ENCODE measurements around the gene LRRC3. TPM values are rescaled to one million over a fixed set of nuclear protein-coding genes. Genes with fewer than 3 reads are reported as not detected.
A peak's percentile ranks its signal among the peaks of the same experiment; 100 is the strongest.

The LRRC3 gene
- total RNA-seq, 2 experiments from 2014 or later: 3.0 to 3.5 TPM

- Mint-ChIP-seq H3K4me3 (no peak overlapping the region), H3K36me3 (peaks cover 31% of the 10 kb centered on the region), H3K9me3 (peaks cover 8% of the 10 kb centered on the region), H3K27ac (no peak overlapping the region), H3K4me1 (no peaks in the 10 kb centered on the region), H3K27me3 (no peaks in the 10 kb centered on the region)
- POLR2A ChIA-PET: no interaction called here
- no peak for ATAC-seq (ENCODE audit: low read depth)
- peak; percentile 10 for DNase-seq
Measured at GRCh38 chr21:44418876-44419230, 36.5 kb upstream of the LRRC3 start.

DNA sequence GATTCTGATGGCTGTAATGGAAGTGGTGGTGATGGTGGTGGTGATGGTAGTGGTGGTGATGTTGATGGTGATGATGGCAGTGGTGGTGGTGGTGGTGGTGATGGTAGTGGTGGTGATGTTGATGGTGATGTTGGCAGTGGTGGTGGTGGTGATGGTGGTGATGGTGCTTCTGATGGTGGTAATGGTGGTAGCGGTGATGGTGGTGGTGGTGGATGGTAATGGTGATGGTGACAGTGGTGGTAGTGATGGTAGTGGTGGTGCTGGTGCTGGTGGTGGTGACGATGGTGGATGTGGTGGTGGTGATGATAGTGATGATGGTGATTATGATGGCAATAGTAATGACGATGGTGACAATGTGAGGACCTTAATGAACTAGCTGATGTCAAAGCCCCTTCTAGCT, 35.6 kb upstream of the LRRC3 start:
- Mint-ChIP-seq H3K36me3 (peaks cover 26% of the 10 kb centered on the region), H3K4me1 (no peaks in the 10 kb centered on the region), H3K9me3 (peaks cover 8% of the 10 kb centered on the region), H3K4me3 (peak overlapping the region; percentile 6), H3K27ac (no peak overlapping the region), H3K27me3 (no peaks in the 10 kb centered on the region)
- POLR2A ChIA-PET: no interaction called here
- DNase-seq (no peak), ATAC-seq (ENCODE audit: low read depth) (no peak)

- peaks cover 8% of the 10 kb centered on the region for H3K9me3 Mint-ChIP-seq
- no peak overlapping the region for H3K4me3 Mint-ChIP-seq
- ATAC-seq (ENCODE audit: low read depth) (no peak), DNase-seq (peak; percentile 15)
- peaks cover 22% of the 10 kb centered on the region for H3K36me3 Mint-ChIP-seq
- H3K27me3 Mint-ChIP-seq: no peaks in the 10 kb centered on the region
- H3K4me1 Mint-ChIP-seq: no peaks in the 10 kb centered on the region
- POLR2A ChIA-PET: no interaction called here
- H3K27ac Mint-ChIP-seq: no peak overlapping the region
Measured at GRCh38 chr21:44420416-44421205, 34.7 kb upstream of the LRRC3 start.

DNA sequence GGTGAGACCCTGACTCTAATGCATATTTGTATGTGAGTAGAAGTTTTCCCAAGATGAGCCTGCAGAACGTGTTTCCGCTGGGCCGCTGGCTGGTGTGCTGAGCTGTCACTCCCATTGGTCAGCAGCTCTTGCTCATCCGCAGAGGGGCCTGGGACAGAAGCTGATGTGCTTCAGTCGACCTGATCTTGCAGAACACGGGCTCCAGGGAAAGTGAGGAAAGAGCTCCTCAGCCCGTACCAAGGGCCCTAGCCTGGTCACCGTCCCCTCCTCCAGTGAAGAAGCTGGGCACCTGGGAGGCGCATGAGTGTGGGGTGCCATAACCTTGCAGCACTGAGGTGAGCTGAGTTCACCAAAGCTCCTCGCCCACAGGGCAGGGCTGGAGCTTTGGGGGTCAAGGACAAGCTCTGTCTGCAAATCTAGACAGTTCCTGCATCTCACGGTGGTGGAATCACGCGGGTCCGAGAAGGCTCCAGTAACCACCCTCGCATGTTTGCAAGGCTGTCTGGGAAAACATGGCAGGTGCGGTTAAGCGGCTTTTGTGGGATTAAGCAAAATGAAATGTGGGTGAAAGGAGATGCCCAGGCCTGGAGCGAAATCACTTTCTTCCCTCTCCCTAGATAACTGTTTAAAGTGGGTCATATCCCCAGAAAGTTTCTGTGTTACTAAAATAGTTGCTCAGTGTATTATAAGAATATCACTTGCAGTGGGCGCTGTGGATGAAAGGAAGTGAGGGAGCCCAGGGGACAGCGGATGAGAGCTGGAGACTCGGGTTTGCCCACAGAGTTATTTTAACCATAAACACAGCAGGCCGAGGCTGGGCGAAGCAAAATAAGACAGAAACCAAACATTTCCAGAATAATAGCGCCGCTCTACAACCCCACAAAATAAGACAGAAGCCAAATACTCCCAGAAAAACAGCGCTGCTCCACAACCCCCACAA, 33.1 kb upstream of the LRRC3 start:
- DNase-seq (peak; percentile 22), ATAC-seq (ENCODE audit: low read depth) (no peak)
- POLR2A ChIA-PET: no interaction called here
- Mint-ChIP-seq H3K4me1 (no peaks in the 10 kb centered on the region), H3K4me3 (no peak overlapping the region), H3K36me3 (peaks cover 21% of the 10 kb centered on the region), H3K27ac (no peak overlapping the region), H3K9me3 (peaks cover 8% of the 10 kb centered on the region), H3K27me3 (no peaks in the 10 kb centered on the region)

GRCh38 chr21:44423312-44423821, 31.9 kb upstream of the LRRC3 start:
- Mint-ChIP-seq H3K27ac (no peak overlapping the region), H3K4me3 (no peak overlapping the region), H3K4me1 (no peaks in the 10 kb centered on the region), H3K9me3 (peaks cover 8% of the 10 kb centered on the region), H3K27me3 (no peaks in the 10 kb centered on the region), H3K36me3 (peaks cover 21% of the 10 kb centered on the region)
- ATAC-seq (ENCODE audit: low read depth): no peak
- peak; percentile 11 for DNase-seq
- POLR2A ChIA-PET: no interaction called here

DNA sequence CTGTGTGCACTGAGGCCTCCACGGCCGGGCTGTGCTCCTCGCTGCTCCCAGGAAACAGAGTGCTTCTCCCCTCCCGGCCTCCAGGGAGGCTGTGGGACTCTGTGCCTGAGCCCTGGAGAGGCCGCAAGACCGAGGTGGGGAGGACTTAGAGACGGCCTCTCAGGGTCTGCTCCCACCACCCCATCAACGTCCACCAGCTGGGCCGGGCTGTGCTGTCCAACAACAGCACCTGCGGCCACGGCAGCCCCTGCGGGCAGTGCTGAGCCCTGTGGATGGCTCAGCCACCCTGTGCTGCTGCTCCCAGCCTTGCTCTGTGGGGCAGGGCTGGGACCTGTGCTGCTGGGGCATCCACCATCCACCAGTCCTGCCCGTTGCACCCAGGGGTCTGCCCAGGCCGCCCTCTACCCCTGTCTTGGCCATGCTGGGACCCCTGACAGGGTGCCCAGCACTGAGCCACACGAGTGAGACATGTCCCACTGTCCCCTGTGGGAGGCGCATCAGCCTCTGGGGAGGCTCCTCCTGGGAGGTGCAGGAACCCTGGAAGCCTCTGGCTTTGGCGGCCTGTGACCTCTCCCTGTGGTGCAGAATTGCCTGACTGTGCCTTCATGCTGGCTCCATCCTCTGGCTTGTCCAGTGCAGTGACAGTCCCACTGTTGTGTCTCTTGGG, 31.2 kb upstream of the LRRC3 start:
- Mint-ChIP-seq H3K27me3 (no peaks in the 10 kb centered on the region), H3K27ac (no peak overlapping the region), H3K4me1 (no peaks in the 10 kb centered on the region), H3K36me3 (peaks cover 19% of the 10 kb centered on the region), H3K4me3 (no peak overlapping the region), H3K9me3 (peaks cover 10% of the 10 kb centered on the region)
- POLR2A ChIA-PET: no interaction called here
- no peak for DNase-seq
- ATAC-seq (ENCODE audit: low read depth): no peak

DNA sequence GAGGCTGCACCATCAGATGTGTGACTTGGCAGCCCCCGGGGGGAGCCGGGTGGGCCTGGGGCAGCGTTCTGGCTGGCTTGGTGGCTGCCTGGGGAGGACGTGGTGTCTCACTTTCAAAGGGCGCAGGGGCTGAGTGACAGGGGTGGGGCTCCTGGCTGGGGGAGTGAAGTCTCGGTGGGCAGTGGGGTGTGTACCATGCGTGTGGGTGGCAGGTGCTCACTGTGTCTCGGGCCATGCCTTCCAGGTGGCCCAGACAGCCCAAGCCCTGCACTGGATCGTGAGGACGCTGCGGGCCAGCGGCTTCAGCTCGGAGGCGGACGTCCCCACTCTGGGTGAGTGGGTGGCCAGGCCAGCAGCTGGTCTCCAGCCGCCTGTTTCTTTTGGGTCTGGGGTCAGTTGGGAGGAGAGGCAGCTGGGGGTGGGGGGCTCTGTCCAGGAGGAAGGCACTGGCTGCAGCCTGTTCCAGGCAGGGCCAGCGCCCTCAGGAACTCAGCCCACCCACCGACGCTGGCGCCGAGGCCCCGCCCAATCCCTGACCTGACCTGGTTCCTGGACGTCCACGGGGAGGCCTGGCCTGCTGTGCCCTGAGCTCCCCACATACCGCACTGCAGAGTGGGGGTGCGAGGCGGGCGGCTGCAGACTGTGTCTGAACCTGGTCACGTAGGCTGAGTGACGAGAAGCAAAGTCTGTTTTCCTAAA, 30.6 kb upstream of the LRRC3 start:
- no peaks in the 10 kb centered on the region for H3K27me3 Mint-ChIP-seq
- no peak overlapping the region for H3K4me3 Mint-ChIP-seq
- POLR2A ChIA-PET: no interaction called here
- ATAC-seq (ENCODE audit: low read depth) (no peak), DNase-seq (no peak)
- H3K36me3 Mint-ChIP-seq: peaks cover 14% of the 10 kb centered on the region
- peaks cover 5% of the 10 kb centered on the region for H3K9me3 Mint-ChIP-seq
- H3K27ac Mint-ChIP-seq: no peak overlapping the region
- no peaks in the 10 kb centered on the region for H3K4me1 Mint-ChIP-seq

DNA sequence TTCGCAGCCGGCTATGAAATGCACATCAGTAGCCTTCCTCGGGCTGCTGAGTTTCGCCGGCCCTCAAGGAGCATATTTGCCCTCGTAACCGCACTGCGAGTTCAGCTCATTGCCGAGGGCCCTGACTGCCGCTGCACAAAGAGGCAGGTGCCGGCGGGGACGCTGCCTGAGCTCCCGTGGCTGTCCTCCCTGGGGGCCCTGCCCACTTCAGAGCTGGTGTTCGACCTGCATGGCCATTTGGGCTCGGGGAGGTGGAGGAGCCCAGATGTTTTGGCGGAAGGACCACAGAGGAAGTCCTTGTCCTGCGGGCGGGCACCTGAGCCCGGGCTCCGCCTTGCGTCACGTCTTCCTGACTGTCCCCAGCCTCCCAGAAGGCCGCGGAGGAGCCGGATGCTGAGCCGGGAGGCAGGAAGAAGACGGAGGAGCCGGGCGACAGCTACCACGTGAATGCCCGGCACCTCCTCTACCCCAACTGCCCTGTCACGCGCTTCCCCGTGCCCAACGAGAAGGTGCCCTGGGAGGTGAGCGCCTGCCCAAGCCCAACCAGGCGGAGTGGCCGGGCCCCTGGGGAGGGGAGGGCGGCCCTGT, 29.9 kb upstream of the LRRC3 start:
- no peak overlapping the region for H3K4me3 Mint-ChIP-seq
- peaks cover 5% of the 10 kb centered on the region for H3K9me3 Mint-ChIP-seq
- H3K36me3 Mint-ChIP-seq: peaks cover 16% of the 10 kb centered on the region
- POLR2A ChIA-PET: no interaction called here
- no peaks in the 10 kb centered on the region for H3K4me1 Mint-ChIP-seq
- DNase-seq (peak; percentile 28), ATAC-seq (ENCODE audit: low read depth) (no peak)
- no peaks in the 10 kb centered on the region for H3K27me3 Mint-ChIP-seq
- H3K27ac Mint-ChIP-seq: no peak overlapping the region

GRCh38 chr21:44425895-44426662, 29.2 kb upstream of the LRRC3 start:
- Mint-ChIP-seq H3K4me1 (no peaks in the 10 kb centered on the region), H3K4me3 (no peak overlapping the region), H3K9me3 (peaks cover 6% of the 10 kb centered on the region), H3K27ac (no peak overlapping the region), H3K36me3 (peaks cover 16% of the 10 kb centered on the region), H3K27me3 (no peaks in the 10 kb centered on the region)
- ATAC-seq (ENCODE audit: low read depth): no peak
- DNase-seq: peak; percentile 25
- POLR2A ChIA-PET: no interaction called here

DNA sequence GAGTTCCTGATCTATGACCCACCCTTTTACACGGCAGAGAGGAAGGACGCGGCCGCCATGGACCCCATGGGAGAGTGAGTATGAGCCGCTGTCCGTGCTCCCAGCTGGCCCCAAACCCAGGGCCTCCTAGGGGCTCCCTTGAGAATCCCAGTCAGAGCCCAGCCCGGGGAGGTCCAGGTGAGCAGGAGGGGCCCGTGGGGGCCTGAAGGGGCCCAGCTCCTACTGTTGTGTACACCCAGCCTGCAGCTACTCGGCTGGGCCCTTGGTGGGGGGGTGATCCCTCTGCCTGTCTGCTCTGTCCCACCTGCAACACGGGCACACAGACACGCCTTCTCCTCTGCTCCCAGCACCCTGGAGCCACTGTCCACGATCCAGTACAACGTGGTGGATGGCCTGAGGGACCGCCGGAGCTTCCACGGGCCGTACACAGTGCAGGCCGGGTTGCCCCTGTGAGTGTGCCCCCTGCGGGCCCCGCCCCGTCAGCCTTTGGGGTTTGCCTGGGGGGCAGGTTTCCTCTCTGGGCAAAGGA, 28.6 kb upstream of the LRRC3 start:
- no peak for ATAC-seq (ENCODE audit: low read depth)
- DNase-seq: no peak
- no peak overlapping the region for H3K4me3 Mint-ChIP-seq
- peaks cover 17% of the 10 kb centered on the region for H3K36me3 Mint-ChIP-seq
- H3K27me3 Mint-ChIP-seq: no peaks in the 10 kb centered on the region
- H3K9me3 Mint-ChIP-seq: peaks cover 7% of the 10 kb centered on the region
- no peaks in the 10 kb centered on the region for H3K4me1 Mint-ChIP-seq
- POLR2A ChIA-PET: no interaction called here
- H3K27ac Mint-ChIP-seq: no peak overlapping the region

- Mint-ChIP-seq H3K27ac (peak overlapping the region; percentile 10), H3K36me3 (peaks cover 21% of the 10 kb centered on the region), H3K27me3 (no peaks in the 10 kb centered on the region), H3K4me1 (no peaks in the 10 kb centered on the region), H3K4me3 (no peak overlapping the region), H3K9me3 (peaks cover 8% of the 10 kb centered on the region)
- DNase-seq (peak; percentile 24), ATAC-seq (ENCODE audit: low read depth) (no peak)
- POLR2A ChIA-PET: no interaction called here
Measured at GRCh38 chr21:44427241-44428120, 27.8 kb upstream of the LRRC3 start.

All from activated naive CD8-positive, alpha-beta T cell treated with anti-CD3 and anti-CD28 coated beads, Interleukin-2, amount 10 ng/mL, durations not matched to agents 7 days and 5 days (primary cell).